ENCODE measurements around the gene APP. TPM values are rescaled to one million over a fixed set of nuclear protein-coding genes. Genes with fewer than 3 reads are reported as not detected.
"Not testable (repeated sequence)": the region's sequence is repeated elsewhere in the genome, so short reads cannot be mapped to it uniquely, and the experiment has no call there.

The APP gene
- total RNA-seq, 1 experiment from 2014 or later, result 329 TPM

- no peak for DNase-seq (ENCODE audit: low read depth)
Measured at GRCh38 chr21:26164311-26164710, 6.3 kb downstream of the APP start.

DNA sequence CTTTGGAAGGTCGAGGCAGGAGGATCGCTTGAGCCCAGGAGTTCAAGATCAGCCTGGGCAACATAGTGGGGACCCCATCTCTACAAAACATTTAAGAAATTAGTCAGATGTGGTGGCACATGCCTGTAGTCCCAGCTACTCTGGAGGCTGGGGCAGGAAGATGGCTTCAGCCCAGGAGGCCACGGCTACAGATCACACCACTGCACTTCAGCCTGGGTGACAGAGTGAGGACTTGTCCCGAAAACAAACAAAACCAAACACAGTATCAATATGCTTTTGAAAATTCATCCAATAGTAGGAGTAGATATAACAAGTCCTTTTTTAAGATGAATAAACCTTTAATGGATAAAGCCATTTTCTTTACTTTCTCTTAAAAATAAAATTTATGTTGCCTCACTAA is 8.5 kb downstream of the APP start:
- no peak for DNase-seq (ENCODE audit: low read depth)

GRCh38 chr21:26159869-26160268 is 10.7 kb downstream of the APP start:
- no peak for DNase-seq (ENCODE audit: low read depth)

- no peak for DNase-seq (ENCODE audit: low read depth)
Measured at GRCh38 chr21:26157801-26158200, 12.8 kb downstream of the APP start.

DNA sequence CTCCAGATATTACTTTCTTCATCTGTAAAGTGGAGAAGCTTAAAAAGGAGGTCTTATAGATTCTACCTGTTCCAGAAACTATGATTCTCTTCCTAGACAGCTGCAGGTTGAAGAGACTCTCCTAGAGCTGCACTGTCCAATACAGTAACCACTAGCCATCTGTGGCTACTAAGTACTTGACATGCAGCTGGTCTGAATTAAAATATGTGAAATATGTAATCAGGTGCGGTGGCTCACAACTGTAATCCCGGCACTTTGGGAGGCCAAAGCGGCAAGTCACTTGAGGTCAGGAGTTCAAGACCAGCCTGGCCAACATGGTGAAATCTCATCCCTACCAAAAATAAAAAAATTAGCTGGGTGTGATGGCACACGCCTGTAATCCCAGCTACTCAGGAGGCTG is 15.8 kb downstream of the APP start:
- peak; percentile 54 for DNase-seq (ENCODE audit: low read depth)

- DNase-seq (ENCODE audit: low read depth), result no peak
Measured at GRCh38 chr21:26153758-26154157, 16.8 kb downstream of the APP start.

GRCh38 chr21:26148840-26149354 is 21.7 kb downstream of the APP start:
- DNase-seq (ENCODE audit: low read depth), result peak; percentile 55

- peak; percentile 48 for DNase-seq (ENCODE audit: low read depth)
Measured at GRCh38 chr21:26148071-26148839, 22.3 kb downstream of the APP start.

DNA sequence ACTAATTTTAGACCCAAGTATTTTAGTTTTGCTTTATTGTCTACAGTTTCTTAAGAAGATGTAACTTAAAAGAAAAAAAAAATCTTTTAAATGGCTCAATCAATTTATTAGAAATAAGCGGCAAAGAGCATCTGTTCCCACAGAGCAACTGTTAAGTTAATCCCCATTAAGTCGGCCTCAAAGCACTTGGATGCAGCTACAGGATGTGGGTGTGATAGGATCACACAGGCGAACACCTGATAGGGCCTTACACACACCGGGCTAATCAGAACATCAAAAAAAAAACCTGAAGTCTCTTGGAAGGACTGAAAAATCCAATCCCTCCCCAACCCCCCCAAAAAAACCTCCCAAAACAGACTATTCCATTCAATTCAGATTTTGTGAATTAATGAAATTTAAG is 23.0 kb downstream of the APP start:
- DNase-seq (ENCODE audit: low read depth), result peak; percentile 72

DNA sequence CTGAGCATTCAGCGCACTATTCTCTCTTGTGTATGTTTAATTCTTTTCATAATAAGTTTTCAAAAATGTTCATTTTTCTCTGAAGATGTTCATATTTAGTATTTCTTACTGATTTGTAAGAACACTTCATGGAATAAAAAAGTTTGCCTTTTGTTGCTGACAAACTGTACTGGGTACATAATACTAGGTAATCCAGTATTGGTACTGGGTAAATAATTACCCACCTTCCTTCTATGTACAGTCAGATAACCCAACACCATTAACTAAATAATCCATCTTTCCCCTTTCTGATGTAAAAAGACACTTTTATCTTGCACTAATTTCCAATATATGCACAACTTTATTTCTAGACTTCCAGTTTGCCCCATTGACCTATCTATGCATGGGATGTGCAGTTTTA is 23.9 kb downstream of the APP start:
- DNase-seq (ENCODE audit: low read depth), result no peak

DNA sequence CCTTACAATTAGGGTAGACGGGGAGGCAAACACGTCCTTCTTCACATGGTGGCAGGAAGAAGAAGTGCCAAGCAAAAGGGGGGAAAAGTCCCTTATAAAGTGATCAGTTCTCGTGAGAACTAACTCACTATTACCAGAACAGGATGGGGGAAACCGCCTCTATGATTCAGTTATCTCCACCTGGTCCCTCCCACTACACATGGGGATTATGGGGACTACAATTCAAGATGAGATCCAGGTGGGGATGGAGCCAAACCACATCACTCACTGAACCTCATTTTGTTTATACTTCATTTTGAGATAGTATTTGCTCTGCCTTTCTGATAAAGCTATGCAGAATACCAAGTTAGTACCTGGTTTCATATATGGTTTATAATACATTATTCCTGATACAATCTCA is 26.5 kb downstream of the APP start:
- DNase-seq (ENCODE audit: low read depth), result no peak

GRCh38 chr21:26142363-26142762 is 28.2 kb downstream of the APP start:
- DNase-seq (ENCODE audit: low read depth), result no peak

DNA sequence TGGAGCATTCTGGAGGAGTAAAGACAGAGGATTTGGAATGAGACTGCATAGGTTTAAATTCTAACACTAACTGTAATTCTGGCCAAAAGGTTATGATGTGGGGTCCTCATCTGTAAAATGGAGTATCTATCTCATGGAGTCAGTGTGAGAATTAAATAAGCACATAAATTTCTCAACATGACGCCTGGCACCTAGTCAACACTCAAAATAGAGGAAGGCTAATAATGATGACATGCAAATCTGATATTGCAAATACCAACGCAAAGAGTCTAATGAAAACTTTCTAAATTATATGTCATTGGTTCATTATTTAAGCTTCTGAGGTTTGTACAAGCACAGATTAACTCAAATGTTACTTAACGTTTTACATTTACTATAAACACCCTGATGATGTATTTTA is 29.6 kb downstream of the APP start:
- DNase-seq (ENCODE audit: low read depth), result no peak

- DNase-seq (ENCODE audit: low read depth), result peak; percentile 98
Measured at GRCh38 chr21:26140164-26140579, 30.4 kb downstream of the APP start.

GRCh38 chr21:26138615-26139257 is 31.8 kb downstream of the APP start:
- DNase-seq (ENCODE audit: low read depth), result no peak

- peak; percentile 82 for DNase-seq (ENCODE audit: low read depth)
Measured at GRCh38 chr21:26137379-26138060, 33.0 kb downstream of the APP start.

DNA sequence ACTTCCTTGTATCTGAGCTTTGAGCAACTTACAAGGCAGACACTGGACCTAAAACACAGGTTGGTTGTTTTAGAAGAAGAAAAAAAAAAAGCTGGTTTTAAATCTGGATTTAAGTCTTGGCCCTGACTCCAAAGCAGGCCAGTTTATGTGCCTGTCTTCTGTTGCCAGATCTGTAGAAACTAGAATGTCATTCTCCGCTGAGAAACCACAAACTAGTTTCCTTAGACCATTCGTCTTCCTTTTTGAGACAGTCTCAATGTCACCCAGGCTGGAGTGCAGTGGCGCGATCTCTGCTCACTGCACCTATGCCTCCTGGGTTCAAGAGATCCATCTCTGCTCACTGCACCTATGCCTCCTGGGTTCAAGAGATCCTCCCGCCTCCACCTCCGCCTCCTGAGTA is 33.9 kb downstream of the APP start:
- DNase-seq (ENCODE audit: low read depth), result no peak

GRCh38 chr21:26135520-26135919 is 35.0 kb downstream of the APP start:
- DNase-seq (ENCODE audit: low read depth), result no peak

- peak; percentile 38 for DNase-seq (ENCODE audit: low read depth)
Measured at GRCh38 chr21:26131554-26131953, 39.0 kb downstream of the APP start.

GRCh38 chr21:26131053-26131452 is 39.5 kb downstream of the APP start:
- not testable (repeated sequence) for DNase-seq (ENCODE audit: low read depth)

- DNase-seq (ENCODE audit: low read depth), result no peak
Measured at GRCh38 chr21:26130249-26130881, 40.2 kb downstream of the APP start.

DNA sequence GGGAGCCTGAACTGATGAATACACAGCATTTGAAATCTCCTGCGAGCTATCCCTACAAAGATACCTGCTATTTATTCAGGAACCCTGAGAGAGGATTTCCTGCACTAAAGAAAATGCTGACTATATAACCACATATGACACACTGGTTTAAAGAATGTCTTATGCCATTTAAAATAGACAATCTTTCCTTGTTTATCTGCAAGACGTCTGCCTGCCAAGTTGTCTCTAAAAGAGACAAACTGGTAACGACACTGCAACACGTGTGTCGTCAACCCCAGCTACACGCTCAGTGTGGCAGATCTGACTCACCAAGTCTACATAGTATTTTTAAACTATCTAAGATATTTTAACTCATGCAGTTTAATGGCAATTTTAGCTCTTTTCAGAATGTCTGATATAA is 42.7 kb downstream of the APP start:
- DNase-seq (ENCODE audit: low read depth), result peak; percentile 65
